OCI-LY7 (cell line): Measurements from ENCODE around the gene KDM4F.

Experiments used
- EZH2phosphoT487 ChIP-seq: fragments of 200-600 bp; sonication (generic); IDR thresholded peaks from 2 replicates; pipeline ENCODE4 v1.6.1; 2018; ENCODE audit warnings: low read depth, borderline replicate concordance, mild to moderate bottlenecking, mixed run types, antibody characterized with exemption, low read length, moderate library complexity, mixed read lengths
- TF ChIP-seq, protein P1 (sequence below): fragments of 200-600 bp; sonication (generic); conservative IDR thresholded peaks from 2 replicates; pipeline ENCODE4 v1.5.1; 2014; ENCODE audit warnings: mild to moderate bottlenecking, antibody characterized with exemption, low read length, moderate library complexity, mixed read lengths

- TF ChIP-seq, protein P1, sequence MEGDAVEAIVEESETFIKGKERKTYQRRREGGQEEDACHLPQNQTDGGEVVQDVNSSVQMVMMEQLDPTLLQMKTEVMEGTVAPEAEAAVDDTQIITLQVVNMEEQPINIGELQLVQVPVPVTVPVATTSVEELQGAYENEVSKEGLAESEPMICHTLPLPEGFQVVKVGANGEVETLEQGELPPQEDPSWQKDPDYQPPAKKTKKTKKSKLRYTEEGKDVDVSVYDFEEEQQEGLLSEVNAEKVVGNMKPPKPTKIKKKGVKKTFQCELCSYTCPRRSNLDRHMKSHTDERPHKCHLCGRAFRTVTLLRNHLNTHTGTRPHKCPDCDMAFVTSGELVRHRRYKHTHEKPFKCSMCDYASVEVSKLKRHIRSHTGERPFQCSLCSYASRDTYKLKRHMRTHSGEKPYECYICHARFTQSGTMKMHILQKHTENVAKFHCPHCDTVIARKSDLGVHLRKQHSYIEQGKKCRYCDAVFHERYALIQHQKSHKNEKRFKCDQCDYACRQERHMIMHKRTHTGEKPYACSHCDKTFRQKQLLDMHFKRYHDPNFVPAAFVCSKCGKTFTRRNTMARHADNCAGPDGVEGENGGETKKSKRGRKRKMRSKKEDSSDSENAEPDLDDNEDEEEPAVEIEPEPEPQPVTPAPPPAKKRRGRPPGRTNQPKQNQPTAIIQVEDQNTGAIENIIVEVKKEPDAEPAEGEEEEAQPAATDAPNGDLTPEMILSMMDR, result no peak; the same call in 1 of the 2 replicates
- no peak for TF ChIP-seq EZH2phosphoT487
Measured at GRCh38 chr11:95088946-95089619, 39.9 kb downstream of the KDM4F start.
